HCT116 (cell line): ENCODE data around the gene TOLLIP. TPM values are rescaled to one million over a fixed set of nuclear protein-coding genes. Genes with fewer than 3 reads are reported as not detected.

Experiments
- ATAC-seq: fragments of 200-7000 bp; cut with Tn5 transposase; 2 replicates; pipeline ENCODE4 v1.9.1; 2020; ENCODE audit warnings: mild to moderate bottlenecking, moderate library complexity
- BruUV-seq: library from RNA; stranded (reverse); fragments of 400-500 nt; replicated peaks from 2 replicates; lab custom pipeline; 2021; lab: Mats Ljungman, UMichigan
- CTCF ChIA-PET: fragments of 300-600 bp; sonication (Branson Sonifier 250); formaldehyde crosslinking; loops from one replicate; lab custom pipeline; 2021; ENCODE audit warnings: antibody characterized with exemption; lab: Charles Lee
- POLR2A ChIA-PET: fragments of 300-600, 350-600 bp; sonication (Branson Sonifier 250); formaldehyde crosslinking; loops from one replicate; lab custom pipeline; 2021; ENCODE audit warnings: antibody characterized with exemption; lab: Charles Lee
- RAD21 ChIA-PET, 2 experiments: fragments of 300-600 bp; sonication (Branson Sonifier 250); formaldehyde crosslinking; loops; one replicate each; lab custom pipeline; 2023; ENCODE audit warnings: low total read pairs in 2 of 2; ENCODE audit not compliant: uncharacterized antibody in 2 of 2, unreplicated experiment in 2 of 2, low non-redundant PET in 1 of 2; lab: Charles Lee
- DNase-seq: peaks from one replicate; pipeline ENCODE4 v3.0.0-alpha.2; 2010; ENCODE audit warnings: low read depth, low spot score
- H2AFZ ChIP-seq: fragments of 200-600 bp; shearing (Covaris generic), sonication (generic); 2 replicates; pipeline ENCODE4 v1.6.1; 2017; ENCODE audit warnings: low read depth, mixed run types, mixed read lengths, antibody characterized with exemption, low read length; ENCODE audit not compliant: poor library complexity, severe bottlenecking
- H3K27ac ChIP-seq: 2 replicates; pipeline ENCODE4 v1.5.1; 2012; ENCODE audit warnings: low read depth, low read length
- H3K27me3 ChIP-seq: fragments of 200-600 bp; sonication (generic); 2 replicates; pipeline ENCODE4 v1.6.1; 2016; ENCODE audit warnings: mixed run types, low read length, mixed read lengths; ENCODE audit not compliant: insufficient read depth
- H3K36me3 ChIP-seq, 2 experiments: fragments of 200-500 bp in 1 of 2; fragments of 200-600 bp in 1 of 2; sonication (Bioruptor generic) in 1 of 2; sonication (generic) in 1 of 2; 2 replicates each; pipeline versions ENCODE4 v1.5.1 to v1.6.1; 2014 to 2016; ENCODE audit warnings: low read length in 2 of 2, inconsistent platforms in 1 of 2, mixed read lengths in 1 of 2, mixed run types in 1 of 2; ENCODE audit not compliant: insufficient read depth in 2 of 2, control insufficient read depth in 1 of 2
- H3K4me1 ChIP-seq, 2 experiments: fragments of 200-600 bp in 1 of 2; sonication (generic) in 1 of 2; 2 replicates each; pipeline versions ENCODE4 v1.5.1 to v1.6.1; 2012 to 2017; ENCODE audit warnings: low read length in 2 of 2, inconsistent platforms in 1 of 2, mild to moderate bottlenecking in 1 of 2, mixed read lengths in 1 of 2, mixed run types in 1 of 2, moderate library complexity in 1 of 2; ENCODE audit not compliant: insufficient read depth in 2 of 2, control insufficient read depth in 1 of 2
- H3K4me2 ChIP-seq: fragments of 200-600 bp; sonication (generic); 2 replicates; pipeline ENCODE4 v1.6.1; 2017; ENCODE audit warnings: mixed run types, low read length, mixed read lengths
- H3K4me3 ChIP-seq, 2 experiments: fragments of 200-600 bp in 1 of 2; sonication (generic) in 1 of 2; replicated peaks in 1 of 2; 2 replicates each; pipeline ENCODE4 v1.5.1; 2011 to 2016; ENCODE audit warnings: low read length in 2 of 2, control low read depth in 1 of 2, low read depth in 1 of 2, mild to moderate bottlenecking in 1 of 2, mixed read lengths in 1 of 2, mixed run types in 1 of 2
- H3K79me2 ChIP-seq: fragments of 200-600 bp; sonication (generic); 2 replicates; pipeline ENCODE4 v1.6.1; 2017; ENCODE audit warnings: mild to moderate bottlenecking, mixed run types, low read length, moderate library complexity, mixed read lengths; ENCODE audit not compliant: insufficient read depth
- H3K9ac ChIP-seq: fragments of 200-600 bp; sonication (generic); 2 replicates; pipeline ENCODE4 v1.6.1; 2016; ENCODE audit warnings: low read length, mixed read lengths
- H3K9me2 ChIP-seq: fragments of 200-600 bp; sonication (generic), shearing (Covaris generic); 2 replicates; pipeline ENCODE4 v1.6.1; 2017; ENCODE audit warnings: mixed run types, mild to moderate bottlenecking, moderate library complexity; ENCODE audit not compliant: insufficient read depth
- H3K9me3 ChIP-seq, 2 experiments: fragments of 200-500 bp in 1 of 2; fragments of 200-600 bp in 1 of 2; sonication (Bioruptor generic) in 1 of 2; sonication (generic) in 1 of 2; 2 replicates each; pipeline ENCODE4 v1.6.1; 2014 to 2017; ENCODE audit warnings: low read length in 2 of 2, mixed read lengths in 2 of 2, inconsistent platforms in 1 of 2, low read depth in 1 of 2, mild to moderate bottlenecking in 1 of 2, mixed run types in 1 of 2, moderate library complexity in 1 of 2; ENCODE audit not compliant: control insufficient read depth in 1 of 2, insufficient read depth in 1 of 2
- H4K20me1 ChIP-seq: fragments of 200-600 bp; sonication (generic), shearing (Covaris generic); 2 replicates; pipeline ENCODE4 v1.6.1; 2017; ENCODE audit warnings: mixed run types, mild to moderate bottlenecking, moderate library complexity; ENCODE audit not compliant: insufficient read depth
- CBX3 ChIP-seq: IDR thresholded peaks from 2 replicates; pipeline ENCODE4 v1.6.1; 2012; ENCODE audit warnings: low read depth
- ELF1 ChIP-seq: IDR thresholded peaks from 2 replicates; pipeline ENCODE4 v1.6.1; 2012; ENCODE audit warnings: low read depth, borderline replicate concordance
- EZH2phosphoT487 ChIP-seq: fragments of 200-600 bp; IDR thresholded peaks from 2 replicates; pipeline ENCODE4 v1.6.1; 2018; ENCODE audit warnings: antibody characterized with exemption, borderline replicate concordance
- JUND ChIP-seq: IDR thresholded peaks from 2 replicates; pipeline ENCODE4 v1.6.1; 2012
- TCF7L2 ChIP-seq: IDR thresholded peaks from 2 replicates; pipeline ENCODE4 v1.7.0; 2011; ENCODE audit warnings: borderline replicate concordance, inconsistent platforms; ENCODE audit not compliant: insufficient read depth, insufficient read length; ENCODE audit errors: extremely low read depth
- ZFX ChIP-seq: fragments of 450-650 bp; IDR thresholded peaks from 2 replicates; pipeline ENCODE4 v1.6.1; 2017
- ZNF274 ChIP-seq: fragments of 200-500 bp; sonication (Bioruptor generic); IDR thresholded peaks from 2 replicates; pipeline ENCODE4 v1.6.1; 2014; ENCODE audit warnings: mild to moderate bottlenecking, low read depth, low read length, inconsistent platforms
- intact Hi-C: fragments of 100-400 bp; cut with micrococcal nuclease; formaldehyde crosslinking; loops from 2 replicates; pipeline ENCODE4 v1.10.0; 2022
- total RNA-seq: library from RNA; stranded (reverse); gene quantifications from one replicate; pipeline ENCODE4 v1.2.1, GENCODE V29; 2021; ENCODE audit not compliant: unreplicated experiment
- TF ChIP-seq, protein P1 (sequence below), 3 experiments: fragments of 200-600 bp in 1 of 3; sonication (generic) in 1 of 3; IDR thresholded peaks in 2 of 3; conservative IDR thresholded peaks in 1 of 3; 2 replicates each; pipeline ENCODE4 v1.5.1; 2012 to 2017; ENCODE audit warnings: low read depth in 2 of 3, low read length in 2 of 3, antibody characterized with exemption in 1 of 3, borderline replicate concordance in 1 of 3, control low read depth in 1 of 3, mild to moderate bottlenecking in 1 of 3, mixed read lengths in 1 of 3, mixed run types in 1 of 3, moderate library complexity in 1 of 3; ENCODE audit not compliant: insufficient read depth in 1 of 3
- TF ChIP-seq, protein P2 (sequence below): IDR thresholded peaks from 2 replicates; pipeline ENCODE4 v1.6.1; 2012
- TF ChIP-seq, protein P3 (sequence below): IDR thresholded peaks from 2 replicates; pipeline ENCODE4 v1.6.1; 2012

Gene TOLLIP
- total RNA-seq, 1 experiment from 2014 or later: 28.5 TPM

- Histone ChIP-seq H3K9me2 (no peaks in the 10 kb centered on the region), H3K4me2 (no peak overlapping the region), H4K20me1 (no peaks in the 10 kb centered on the region), H2AFZ (no peak overlapping the region), H3K79me2 (no peaks in the 10 kb centered on the region), H3K9me3 (no peaks in the 10 kb centered on the region), H3K36me3 (no peaks in the 10 kb centered on the region), H3K4me1 (no peaks in the 10 kb centered on the region), H3K27ac (no peak overlapping the region), H3K4me3 (no peak overlapping the region), H3K9ac (no peak overlapping the region), H3K27me3 (no peaks in the 10 kb centered on the region)
- intact Hi-C loops: no loop called here
- TF ChIP-seq, protein P1, sequence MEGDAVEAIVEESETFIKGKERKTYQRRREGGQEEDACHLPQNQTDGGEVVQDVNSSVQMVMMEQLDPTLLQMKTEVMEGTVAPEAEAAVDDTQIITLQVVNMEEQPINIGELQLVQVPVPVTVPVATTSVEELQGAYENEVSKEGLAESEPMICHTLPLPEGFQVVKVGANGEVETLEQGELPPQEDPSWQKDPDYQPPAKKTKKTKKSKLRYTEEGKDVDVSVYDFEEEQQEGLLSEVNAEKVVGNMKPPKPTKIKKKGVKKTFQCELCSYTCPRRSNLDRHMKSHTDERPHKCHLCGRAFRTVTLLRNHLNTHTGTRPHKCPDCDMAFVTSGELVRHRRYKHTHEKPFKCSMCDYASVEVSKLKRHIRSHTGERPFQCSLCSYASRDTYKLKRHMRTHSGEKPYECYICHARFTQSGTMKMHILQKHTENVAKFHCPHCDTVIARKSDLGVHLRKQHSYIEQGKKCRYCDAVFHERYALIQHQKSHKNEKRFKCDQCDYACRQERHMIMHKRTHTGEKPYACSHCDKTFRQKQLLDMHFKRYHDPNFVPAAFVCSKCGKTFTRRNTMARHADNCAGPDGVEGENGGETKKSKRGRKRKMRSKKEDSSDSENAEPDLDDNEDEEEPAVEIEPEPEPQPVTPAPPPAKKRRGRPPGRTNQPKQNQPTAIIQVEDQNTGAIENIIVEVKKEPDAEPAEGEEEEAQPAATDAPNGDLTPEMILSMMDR (IDR thresholded peaks at IDR 0.05 in 2 of 3, conservative IDR thresholded peaks at IDR 0.05 in 1 of 3; ENCODE audit: borderline replicate concordance in 1 of 3, insufficient read depth in 1 of 3, low read depth in 2 of 3, low read length in 2 of 3): no peak
- TF ChIP-seq ZNF274 (no peak), ELF1 (no peak), JUND (no peak), EZH2phosphoT487 (no peak), TCF7L2 (no peak), CBX3 (no peak), ZFX (no peak)
- TF ChIP-seq, protein P2, sequence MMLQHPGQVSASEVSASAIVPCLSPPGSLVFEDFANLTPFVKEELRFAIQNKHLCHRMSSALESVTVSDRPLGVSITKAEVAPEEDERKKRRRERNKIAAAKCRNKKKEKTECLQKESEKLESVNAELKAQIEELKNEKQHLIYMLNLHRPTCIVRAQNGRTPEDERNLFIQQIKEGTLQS: no peak
- TF ChIP-seq, protein P3, sequence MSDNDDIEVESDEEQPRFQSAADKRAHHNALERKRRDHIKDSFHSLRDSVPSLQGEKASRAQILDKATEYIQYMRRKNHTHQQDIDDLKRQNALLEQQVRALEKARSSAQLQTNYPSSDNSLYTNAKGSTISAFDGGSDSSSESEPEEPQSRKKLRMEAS: no peak
- RAD21 ChIA-PET: no interaction called here
- no TSS peak for BruUV-seq
- ATAC-seq (no peak), DNase-seq (no peak)
- CTCF ChIA-PET: no interaction called here
- POLR2A ChIA-PET: no interaction called here
Observed at GRCh38 chr11:1317432-1317831, 8.0 kb upstream of the TOLLIP start.
